H1 (cell line): ENCODE results near the gene ADAT3. TPM values are rescaled to one million over a fixed set of nuclear protein-coding genes. Genes with fewer than 3 reads are reported as not detected.
A peak's percentile ranks its signal among the peaks of the same experiment; 100 is the strongest.

Source experiments
- CBX8 ChIP-seq: fragments of 300-800, 300-1000 bp; sonication (generic); IDR thresholded peaks from 2 replicates; pipeline ENCODE4 v1.7.1; 2016; ENCODE audit warnings: low read depth, low read length, borderline replicate concordance
- CHD2 ChIP-seq: IDR thresholded peaks from 2 replicates; pipeline ENCODE4 v1.6.1; 2012; ENCODE audit warnings: low read length, improper control_type of control experiment
- CTBP2 ChIP-seq: IDR thresholded peaks from 2 replicates; pipeline ENCODE4 v1.7.0; 2011; ENCODE audit warnings: borderline replicate concordance, mild to moderate bottlenecking, moderate library complexity, mixed read lengths, low read length; ENCODE audit not compliant: insufficient read depth, insufficient read length
- FOSL1 ChIP-seq: IDR thresholded peaks from 2 replicates; pipeline ENCODE4 v1.6.1; 2011; ENCODE audit warnings: mild to moderate bottlenecking, low read depth, low read length, moderate library complexity; ENCODE audit not compliant: insufficient read depth
- HDAC6 ChIP-seq: IDR thresholded peaks from one replicate; pipeline ENCODE4 v1.7.1; 2012; ENCODE audit warnings: low read depth, mild to moderate bottlenecking, inconsistent platforms, low read length, moderate library complexity
- PHF8 ChIP-seq: fragments of 200-600 bp; sonication (generic); conservative IDR thresholded peaks from 2 replicates; pipeline ENCODE4 v1.7.1; 2012; ENCODE audit warnings: low read depth, mild to moderate bottlenecking, inconsistent platforms, low read length, moderate library complexity
- POLR2A ChIP-seq, 2 experiments: IDR thresholded peaks; 1 replicate in 1 of 2; 2 replicates in 1 of 2; pipeline ENCODE4 v1.6.1; 2011; ENCODE audit warnings: low read depth in 2 of 2, low read length in 2 of 2, mild to moderate bottlenecking in 2 of 2; ENCODE audit errors: control extremely low read depth in 1 of 2
- SIN3A ChIP-seq, 2 experiments: IDR thresholded peaks in 1 of 2; conservative IDR thresholded peaks in 1 of 2; 2 replicates each; pipeline ENCODE4 v1.6.1; 2011 to 2012; ENCODE audit warnings: low read length in 2 of 2, improper control_type of control experiment in 1 of 2, low read depth in 1 of 2, mild to moderate bottlenecking in 1 of 2
- SRF ChIP-seq: IDR thresholded peaks from 2 replicates; pipeline ENCODE4 v1.6.1; 2011; ENCODE audit warnings: mild to moderate bottlenecking, low read depth, low read length, moderate library complexity
- polyA plus RNA-seq, 7 experiments: library from polyadenylated mRNA; depleted of rRNA in 3 of 7; stranded (reverse) in 5 of 7; unstranded in 2 of 7; fragments of >200 nt in 5 of 7; fragments of 200-250 nt in 2 of 7; gene quantifications; 1 replicate in 5 of 7; 2 replicates in 1 of 7; 4 replicates in 1 of 7; pipeline versions ENCODE4 v1.2.1 to v1.2.3, GENCODE V29; 2011 to 2013; ENCODE audit warnings: missing spikeins in 2 of 7, mixed read lengths in 2 of 7
- total RNA-seq: library from RNA; stranded (reverse); fragmentation: NEBNext Ultra II Directional; extraction: Animal tissue kit (Norgen Biotek cat#: 25700); gene quantifications from 2 replicates; pipeline ENCODE4 v1.2.1, GENCODE V29; 2021
- TF ChIP-seq, protein P1 (sequence below): fragments of 300-600 bp; sonication (generic); IDR thresholded peaks from 2 replicates; pipeline ENCODE4 v1.7.1; 2012; ENCODE audit warnings: low read length, moderate library complexity, mild to moderate bottlenecking, inconsistent platforms; ENCODE audit not compliant: insufficient replicate concordance

ADAT3 gene
- total and polyA plus RNA-seq, 2 of the 8 experiments (the other 6 are each of a cell fraction or from before 2014, with no cell fraction given) = 5.4 to 10.8 TPM

DNA sequence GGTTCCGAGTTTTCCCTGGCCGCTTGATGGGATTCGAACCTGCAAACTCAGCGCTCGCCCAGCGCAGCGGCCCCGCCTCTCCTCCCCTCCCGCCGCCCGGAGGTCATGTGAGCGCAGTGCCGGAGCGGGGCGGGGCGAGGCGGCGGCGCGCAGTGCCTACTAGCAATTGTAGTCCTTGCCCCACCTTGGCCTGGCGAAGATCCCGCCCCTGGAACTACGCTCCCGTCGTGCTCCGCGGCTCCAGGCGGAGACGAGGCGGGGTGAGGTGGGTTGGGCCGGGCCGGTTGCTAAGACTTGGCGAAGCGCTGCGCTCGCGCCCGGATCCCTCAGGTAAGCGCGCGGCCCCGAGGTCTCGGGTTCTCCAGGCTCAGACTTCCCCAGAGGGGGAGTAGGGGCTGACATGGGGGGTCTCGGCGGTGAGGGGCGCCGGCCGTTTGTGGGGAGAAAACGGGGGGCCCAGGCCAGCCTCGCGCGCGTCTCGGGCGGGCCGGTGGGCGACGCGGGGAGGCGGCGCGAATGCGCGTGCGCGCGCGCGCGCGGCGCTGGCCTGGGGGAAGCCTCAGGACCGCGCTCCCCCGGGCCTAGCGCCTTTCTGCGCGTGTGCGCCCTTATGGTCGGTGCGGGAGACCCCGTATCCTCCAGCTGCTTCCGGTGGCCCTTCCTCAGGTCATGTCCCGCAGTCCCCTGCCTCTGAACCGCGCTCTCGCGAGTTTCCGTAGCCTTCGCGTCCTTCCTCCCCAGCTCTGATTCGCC is at the start of gene ADAT3, which contains the start of gene SCAMP4 (continued):
- TF ChIP-seq, protein P1, sequence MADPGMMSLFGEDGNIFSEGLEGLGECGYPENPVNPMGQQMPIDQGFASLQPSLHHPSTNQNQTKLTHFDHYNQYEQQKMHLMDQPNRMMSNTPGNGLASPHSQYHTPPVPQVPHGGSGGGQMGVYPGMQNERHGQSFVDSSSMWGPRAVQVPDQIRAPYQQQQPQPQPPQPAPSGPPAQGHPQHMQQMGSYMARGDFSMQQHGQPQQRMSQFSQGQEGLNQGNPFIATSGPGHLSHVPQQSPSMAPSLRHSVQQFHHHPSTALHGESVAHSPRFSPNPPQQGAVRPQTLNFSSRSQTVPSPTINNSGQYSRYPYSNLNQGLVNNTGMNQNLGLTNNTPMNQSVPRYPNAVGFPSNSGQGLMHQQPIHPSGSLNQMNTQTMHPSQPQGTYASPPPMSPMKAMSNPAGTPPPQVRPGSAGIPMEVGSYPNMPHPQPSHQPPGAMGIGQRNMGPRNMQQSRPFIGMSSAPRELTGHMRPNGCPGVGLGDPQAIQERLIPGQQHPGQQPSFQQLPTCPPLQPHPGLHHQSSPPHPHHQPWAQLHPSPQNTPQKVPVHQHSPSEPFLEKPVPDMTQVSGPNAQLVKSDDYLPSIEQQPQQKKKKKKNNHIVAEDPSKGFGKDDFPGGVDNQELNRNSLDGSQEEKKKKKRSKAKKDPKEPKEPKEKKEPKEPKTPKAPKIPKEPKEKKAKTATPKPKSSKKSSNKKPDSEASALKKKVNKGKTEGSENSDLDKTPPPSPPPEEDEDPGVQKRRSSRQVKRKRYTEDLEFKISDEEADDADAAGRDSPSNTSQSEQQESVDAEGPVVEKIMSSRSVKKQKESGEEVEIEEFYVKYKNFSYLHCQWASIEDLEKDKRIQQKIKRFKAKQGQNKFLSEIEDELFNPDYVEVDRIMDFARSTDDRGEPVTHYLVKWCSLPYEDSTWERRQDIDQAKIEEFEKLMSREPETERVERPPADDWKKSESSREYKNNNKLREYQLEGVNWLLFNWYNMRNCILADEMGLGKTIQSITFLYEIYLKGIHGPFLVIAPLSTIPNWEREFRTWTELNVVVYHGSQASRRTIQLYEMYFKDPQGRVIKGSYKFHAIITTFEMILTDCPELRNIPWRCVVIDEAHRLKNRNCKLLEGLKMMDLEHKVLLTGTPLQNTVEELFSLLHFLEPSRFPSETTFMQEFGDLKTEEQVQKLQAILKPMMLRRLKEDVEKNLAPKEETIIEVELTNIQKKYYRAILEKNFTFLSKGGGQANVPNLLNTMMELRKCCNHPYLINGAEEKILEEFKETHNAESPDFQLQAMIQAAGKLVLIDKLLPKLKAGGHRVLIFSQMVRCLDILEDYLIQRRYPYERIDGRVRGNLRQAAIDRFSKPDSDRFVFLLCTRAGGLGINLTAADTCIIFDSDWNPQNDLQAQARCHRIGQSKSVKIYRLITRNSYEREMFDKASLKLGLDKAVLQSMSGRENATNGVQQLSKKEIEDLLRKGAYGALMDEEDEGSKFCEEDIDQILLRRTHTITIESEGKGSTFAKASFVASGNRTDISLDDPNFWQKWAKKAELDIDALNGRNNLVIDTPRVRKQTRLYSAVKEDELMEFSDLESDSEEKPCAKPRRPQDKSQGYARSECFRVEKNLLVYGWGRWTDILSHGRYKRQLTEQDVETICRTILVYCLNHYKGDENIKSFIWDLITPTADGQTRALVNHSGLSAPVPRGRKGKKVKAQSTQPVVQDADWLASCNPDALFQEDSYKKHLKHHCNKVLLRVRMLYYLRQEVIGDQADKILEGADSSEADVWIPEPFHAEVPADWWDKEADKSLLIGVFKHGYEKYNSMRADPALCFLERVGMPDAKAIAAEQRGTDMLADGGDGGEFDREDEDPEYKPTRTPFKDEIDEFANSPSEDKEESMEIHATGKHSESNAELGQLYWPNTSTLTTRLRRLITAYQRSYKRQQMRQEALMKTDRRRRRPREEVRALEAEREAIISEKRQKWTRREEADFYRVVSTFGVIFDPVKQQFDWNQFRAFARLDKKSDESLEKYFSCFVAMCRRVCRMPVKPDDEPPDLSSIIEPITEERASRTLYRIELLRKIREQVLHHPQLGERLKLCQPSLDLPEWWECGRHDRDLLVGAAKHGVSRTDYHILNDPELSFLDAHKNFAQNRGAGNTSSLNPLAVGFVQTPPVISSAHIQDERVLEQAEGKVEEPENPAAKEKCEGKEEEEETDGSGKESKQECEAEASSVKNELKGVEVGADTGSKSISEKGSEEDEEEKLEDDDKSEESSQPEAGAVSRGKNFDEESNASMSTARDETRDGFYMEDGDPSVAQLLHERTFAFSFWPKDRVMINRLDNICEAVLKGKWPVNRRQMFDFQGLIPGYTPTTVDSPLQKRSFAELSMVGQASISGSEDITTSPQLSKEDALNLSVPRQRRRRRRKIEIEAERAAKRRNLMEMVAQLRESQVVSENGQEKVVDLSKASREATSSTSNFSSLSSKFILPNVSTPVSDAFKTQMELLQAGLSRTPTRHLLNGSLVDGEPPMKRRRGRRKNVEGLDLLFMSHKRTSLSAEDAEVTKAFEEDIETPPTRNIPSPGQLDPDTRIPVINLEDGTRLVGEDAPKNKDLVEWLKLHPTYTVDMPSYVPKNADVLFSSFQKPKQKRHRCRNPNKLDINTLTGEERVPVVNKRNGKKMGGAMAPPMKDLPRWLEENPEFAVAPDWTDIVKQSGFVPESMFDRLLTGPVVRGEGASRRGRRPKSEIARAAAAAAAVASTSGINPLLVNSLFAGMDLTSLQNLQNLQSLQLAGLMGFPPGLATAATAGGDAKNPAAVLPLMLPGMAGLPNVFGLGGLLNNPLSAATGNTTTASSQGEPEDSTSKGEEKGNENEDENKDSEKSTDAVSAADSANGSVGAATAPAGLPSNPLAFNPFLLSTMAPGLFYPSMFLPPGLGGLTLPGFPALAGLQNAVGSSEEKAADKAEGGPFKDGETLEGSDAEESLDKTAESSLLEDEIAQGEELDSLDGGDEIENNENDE = no peak
- no peak for TF ChIP-seq CBX8
- peak in 1 of 2 experiments; percentile 82; a peak in 1 of 3 replicates for TF ChIP-seq POLR2A (IDR thresholded peaks at IDR 0.05; ENCODE audit: control extremely low read depth in 1 of 2, low read depth in 2 of 2, low read length in 2 of 2)
- TF ChIP-seq PHF8 = peak; percentile 80
- TF ChIP-seq SRF = no peak
- TF ChIP-seq SIN3A (conservative IDR thresholded peaks at IDR 0.05 in 1 of 2, IDR thresholded peaks at IDR 0.05 in 1 of 2; ENCODE audit: low read depth in 1 of 2, low read length in 2 of 2) = peak; percentile 49 to 68; a peak in 1 of 4 replicates
- no peak for TF ChIP-seq HDAC6
- TF ChIP-seq CHD2 = peak; percentile 95
- TF ChIP-seq FOSL1 = no peak
- no peak for TF ChIP-seq CTBP2
